ACC112 (cell line): ENCODE results near the gene CEP97.

Experiments
- H2AFZ ChIP-seq: fragments of 200-600 bp; sonication (generic); one replicate; pipeline ENCODE4 v1.6.0; 2017; ENCODE audit warnings: antibody characterized with exemption, low read length; ENCODE audit not compliant: unreplicated experiment
- H3K27ac ChIP-seq: fragments of 200-600 bp; sonication (generic); 2 replicates; pipeline ENCODE4 v1.5.1; 2014; ENCODE audit warnings: low read depth, mild to moderate bottlenecking, antibody characterized with exemption, low read length, moderate library complexity
- H3K27me3 ChIP-seq: fragments of 200-600 bp; sonication (generic); 2 replicates; pipeline ENCODE4 v1.6.1; 2014; ENCODE audit warnings: mild to moderate bottlenecking, antibody characterized with exemption, low read length, moderate library complexity, mixed read lengths; ENCODE audit not compliant: insufficient read depth
- H3K36me3 ChIP-seq: fragments of 200-600 bp; sonication (generic); 2 replicates; pipeline ENCODE4 v1.6.1; 2016; ENCODE audit warnings: mild to moderate bottlenecking, antibody characterized with exemption, low read length, moderate library complexity, mixed read lengths; ENCODE audit not compliant: insufficient read depth
- H3K4me1 ChIP-seq: fragments of 200-600 bp; sonication (generic); one replicate; pipeline ENCODE4 v1.6.1; 2016; ENCODE audit warnings: low read length, mixed read lengths; ENCODE audit not compliant: insufficient read depth, unreplicated experiment, control insufficient read depth
- H3K4me3 ChIP-seq: fragments of 200-600 bp; sonication (generic); 2 replicates; pipeline ENCODE4 v1.5.1; 2014; ENCODE audit warnings: mild to moderate bottlenecking, low read depth, low read length
- H3K79me2 ChIP-seq: fragments of 200-600 bp; sonication (generic); one replicate; pipeline ENCODE4 v1.6.0; 2016; ENCODE audit warnings: low read length; ENCODE audit not compliant: control insufficient read depth, unreplicated experiment, insufficient read depth

CEP97 gene

GRCh38 chr3:101817992-101818391 lies 93.6 kb downstream of the CEP97 start:
- Histone ChIP-seq H3K79me2 (no peaks in the 10 kb centered on the region), H3K4me1 (no peaks in the 10 kb centered on the region), H3K27me3 (no peaks in the 10 kb centered on the region), H2AFZ (no peak overlapping the region), H3K4me3 (no peak overlapping the region), H3K27ac (no peak overlapping the region), H3K36me3 (peaks cover 20% of the 10 kb centered on the region)

DNA sequence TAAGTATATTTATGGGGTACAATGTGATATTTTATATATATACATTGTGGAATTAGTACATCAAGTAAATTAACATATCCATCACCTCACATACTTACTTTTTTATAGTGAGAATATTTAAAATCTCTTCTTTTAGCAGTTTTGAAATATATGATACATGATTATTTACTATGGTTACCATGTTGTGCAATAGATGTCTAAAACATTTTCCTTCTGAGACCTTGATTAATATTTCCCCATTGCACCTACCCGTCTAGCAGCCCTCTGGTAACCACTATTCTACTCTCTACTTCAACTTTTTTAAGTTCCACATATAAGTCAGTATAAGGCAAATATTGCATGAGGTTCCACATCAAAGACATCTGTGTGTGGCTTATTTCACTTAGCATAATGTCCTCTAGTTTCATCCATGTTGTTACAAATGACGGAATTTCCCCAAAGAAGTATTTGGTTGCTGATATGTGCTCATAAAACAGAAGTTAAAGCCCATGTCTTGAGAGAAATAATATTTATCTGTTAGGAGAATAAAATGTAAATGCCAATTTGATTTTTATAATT lies 95.3 kb downstream of the CEP97 start:
- H3K36me3 ChIP-seq, result peaks cover 20% of the 10 kb centered on the region
- H3K4me1 ChIP-seq, result peaks cover 10% of the 10 kb centered on the region
- no peak overlapping the region for H3K27ac ChIP-seq
- H3K79me2 ChIP-seq, result no peaks in the 10 kb centered on the region
- no peak overlapping the region for H2AFZ ChIP-seq
- no peaks in the 10 kb centered on the region for H3K27me3 ChIP-seq
- H3K4me3 ChIP-seq, result no peak overlapping the region
